ENCODE data around the gene AGAP1.

- TF ChIP-seq CTCF (conservative IDR thresholded peaks at IDR 0.05; ENCODE audit: low read length) (no peak), EZH2phosphoT487 (IDR thresholded peaks at IDR 0.05; ENCODE audit: borderline replicate concordance, low read depth, low read length) (no peak)
Measured at GRCh38 chr2:236054621-236055305, 560.9 kb downstream of the AGAP1 start.

All from OCI-LY7 (cell line).